Measurements from ENCODE around the gene ABCC3.

Gene ABCC3

GRCh38 chr17:50604513-50604912, 30.2 kb upstream of the ABCC3 start:
- peak overlapping the region; percentile 39 for H3K27ac ChIP-seq
- CTCF ChIA-PET = interaction anchor here (1.0 kb wide), 1 partner anchor 91 kb away, joined by 3 read pairs; no protein-coding TSS in a partner anchor
- no peak for TF ChIP-seq CTCF (conservative IDR thresholded peaks at IDR 0.05; ENCODE audit: low read depth)
- POLR2A ChIA-PET (ENCODE audit: low non-redundant PET) = no interaction called here
- DNase-seq (ENCODE audit: low spot score) = no peak

GRCh38 chr17:50605429-50605828, 29.3 kb upstream of the ABCC3 start:
- POLR2A ChIA-PET (ENCODE audit: low non-redundant PET) = no interaction called here

GRCh38 chr17:50607522-50608175, 27.0 kb upstream of the ABCC3 start:
- DNase-seq (ENCODE audit: low spot score) = no peak
- H3K27ac ChIP-seq = no peak overlapping the region
- no peak for TF ChIP-seq CTCF (conservative IDR thresholded peaks at IDR 0.05; ENCODE audit: low read depth)
- POLR2A ChIA-PET (ENCODE audit: low non-redundant PET) = no interaction called here
- CTCF ChIA-PET = interaction anchor here (0.6 kb wide), 1 partner anchor 64 kb away, joined by 3 read pairs; no protein-coding TSS in a partner anchor

More at GRCh38 chr17:50605429-50605828, 29.3 kb upstream of the ABCC3 start:
- no peak for DNase-seq (ENCODE audit: low spot score)
- H3K27ac ChIP-seq = no peak overlapping the region
- CTCF ChIA-PET = no interaction called here
- TF ChIP-seq CTCF (conservative IDR thresholded peaks at IDR 0.05; ENCODE audit: low read depth) = no peak

GRCh38 chr17:50608700-50609379, 25.8 kb upstream of the ABCC3 start:
- no peak for DNase-seq (ENCODE audit: low spot score)

GRCh38 chr17:50609380-50610074, 25.2 kb upstream of the ABCC3 start:
- no peak overlapping the region for H3K27ac ChIP-seq
- TF ChIP-seq CTCF (conservative IDR thresholded peaks at IDR 0.05; ENCODE audit: low read depth) = no peak
- ChIA-PET POLR2A (ENCODE audit: low non-redundant PET) (no interaction called here), CTCF (interaction anchor here (1.8 kb wide), 1 partner anchor 17 kb away, joined by 4 read pairs; no protein-coding TSS in a partner anchor)
- no peak for DNase-seq (ENCODE audit: low spot score)

More at GRCh38 chr17:50608700-50609379, 25.8 kb upstream of the ABCC3 start:
- POLR2A ChIA-PET (ENCODE audit: low non-redundant PET) = no interaction called here
- no peak for TF ChIP-seq CTCF (conservative IDR thresholded peaks at IDR 0.05; ENCODE audit: low read depth)
- CTCF ChIA-PET = no interaction called here
- H3K27ac ChIP-seq = no peak overlapping the region

- no peak overlapping the region for H3K27ac ChIP-seq
- ChIA-PET POLR2A (ENCODE audit: low non-redundant PET) (no interaction called here), CTCF (interaction anchor here (0.5 kb wide), 1 partner anchor 15 kb away, joined by 4 read pairs; no protein-coding TSS in a partner anchor)
- no peak for TF ChIP-seq CTCF (conservative IDR thresholded peaks at IDR 0.05; ENCODE audit: low read depth)
- DNase-seq (ENCODE audit: low spot score) = no peak
These were observed 23.0 kb upstream of the ABCC3 start for GRCh38 chr17:50611634-50612033.

Measured in RWPE1 (cell line).